Epithelial cell of umbilical artery (primary cell): ENCODE data around the gene ARL6IP4. TPM values are rescaled to one million over a fixed set of nuclear protein-coding genes. Genes with fewer than 3 reads are reported as not detected.

Source experiments
- total RNA-seq: library from RNA; depleted of rRNA; stranded (reverse); fragments of >200 nt; gene quantifications from 2 replicates; pipeline ENCODE4 v1.2.3, GENCODE V29; 2014

ARL6IP4 gene
- total RNA-seq, result 227 and 297 TPM in 2 replicates

DNA sequence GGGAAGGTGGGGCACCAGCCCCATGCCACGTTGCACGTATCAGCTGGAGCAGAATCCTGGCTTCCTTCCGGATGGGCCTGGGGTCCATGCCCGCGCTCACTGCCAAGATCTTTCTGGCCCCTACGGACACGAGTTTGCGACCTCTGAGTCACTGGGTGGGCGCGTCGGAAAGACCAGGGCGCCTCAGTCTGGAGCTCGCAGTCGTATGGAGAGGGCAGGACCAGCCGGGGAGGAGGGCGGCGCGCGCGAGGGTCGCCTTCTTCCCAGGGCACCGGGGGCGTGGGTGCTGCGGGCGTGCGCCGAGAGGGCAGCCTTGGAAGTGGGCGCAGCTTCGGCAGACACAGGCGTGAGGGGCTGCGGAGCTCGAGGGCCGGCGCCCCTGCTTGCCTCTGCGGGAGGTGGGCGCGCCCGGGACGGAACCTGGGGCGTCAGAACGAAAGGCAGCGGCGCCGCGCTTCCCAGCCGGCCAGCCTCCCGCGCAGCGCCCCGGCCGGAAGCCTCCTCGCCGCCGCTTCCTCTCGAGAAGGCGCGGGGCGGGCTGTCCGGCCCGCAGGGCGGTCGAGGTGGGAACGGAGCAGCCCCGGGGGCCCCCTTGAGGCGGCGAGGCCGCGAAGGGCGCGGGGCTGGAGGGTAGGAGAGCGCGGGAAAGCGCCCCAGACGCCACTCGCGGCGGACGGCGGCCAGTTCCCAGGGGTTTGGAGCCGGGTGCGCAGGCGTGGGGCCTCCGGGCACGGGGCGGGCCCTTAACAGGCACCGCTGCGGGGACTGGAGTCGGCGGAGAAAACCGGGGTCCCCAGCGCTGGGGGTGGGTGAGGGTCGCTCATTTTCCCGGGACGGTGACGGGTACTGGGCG is at the start of gene ARL6IP4:
Gene ARL6IP4, plus strand, starts transcription at position 499 of the 853 bp plus-strand sequence. CDS start 459 bp downstream, outside the sequence.

DNA sequence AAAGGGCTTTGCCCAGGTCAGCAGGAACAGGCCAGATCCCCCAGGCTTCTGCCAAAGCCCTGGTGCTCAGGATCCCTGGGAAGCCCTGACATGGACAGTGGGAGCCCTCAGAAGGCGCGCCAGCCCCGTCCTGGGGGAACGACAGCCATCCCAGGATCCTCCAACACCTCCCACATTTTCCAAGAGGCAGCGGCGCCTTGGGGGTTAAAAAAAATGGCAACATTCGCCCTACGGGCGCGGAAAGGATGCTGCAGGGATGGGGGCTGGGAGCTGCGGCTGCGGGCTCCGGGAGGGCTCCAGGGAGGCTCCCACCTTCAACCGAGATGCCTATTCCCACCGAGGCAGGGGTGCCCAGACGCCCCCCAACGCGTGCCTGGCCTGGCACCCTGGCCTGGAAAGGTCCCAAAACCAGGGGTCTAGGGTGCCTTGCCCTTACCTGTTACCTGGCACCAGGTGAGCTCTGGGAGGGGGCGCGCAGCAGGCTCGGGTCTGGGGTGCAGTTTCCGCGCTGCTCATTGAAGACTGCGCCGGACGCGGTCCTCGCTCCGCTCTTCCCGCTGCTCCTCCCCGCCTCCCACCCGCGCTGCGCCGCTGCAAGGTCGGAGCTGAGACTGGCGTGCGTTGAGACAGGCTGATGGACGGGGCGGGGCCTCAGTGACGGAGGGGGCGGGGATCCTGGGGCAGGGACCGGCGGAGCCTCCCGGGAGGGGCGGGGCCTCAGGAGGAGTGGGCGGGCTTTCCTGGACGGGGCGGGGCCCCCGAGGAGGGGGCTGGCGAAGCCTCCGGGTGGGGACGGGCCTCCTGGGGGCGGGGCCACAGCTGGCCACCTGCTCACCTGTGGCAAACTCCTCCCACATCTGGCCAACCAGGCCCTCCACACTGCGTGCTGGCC is 14.4 kb upstream of the ARL6IP4 start, which contains the start of gene ABCB9:
Gene ABCB9, minus strand, starts transcription at position 613 of the 892 bp plus-strand sequence. CDS start 6,228 bp downstream, outside the sequence.

DNA sequence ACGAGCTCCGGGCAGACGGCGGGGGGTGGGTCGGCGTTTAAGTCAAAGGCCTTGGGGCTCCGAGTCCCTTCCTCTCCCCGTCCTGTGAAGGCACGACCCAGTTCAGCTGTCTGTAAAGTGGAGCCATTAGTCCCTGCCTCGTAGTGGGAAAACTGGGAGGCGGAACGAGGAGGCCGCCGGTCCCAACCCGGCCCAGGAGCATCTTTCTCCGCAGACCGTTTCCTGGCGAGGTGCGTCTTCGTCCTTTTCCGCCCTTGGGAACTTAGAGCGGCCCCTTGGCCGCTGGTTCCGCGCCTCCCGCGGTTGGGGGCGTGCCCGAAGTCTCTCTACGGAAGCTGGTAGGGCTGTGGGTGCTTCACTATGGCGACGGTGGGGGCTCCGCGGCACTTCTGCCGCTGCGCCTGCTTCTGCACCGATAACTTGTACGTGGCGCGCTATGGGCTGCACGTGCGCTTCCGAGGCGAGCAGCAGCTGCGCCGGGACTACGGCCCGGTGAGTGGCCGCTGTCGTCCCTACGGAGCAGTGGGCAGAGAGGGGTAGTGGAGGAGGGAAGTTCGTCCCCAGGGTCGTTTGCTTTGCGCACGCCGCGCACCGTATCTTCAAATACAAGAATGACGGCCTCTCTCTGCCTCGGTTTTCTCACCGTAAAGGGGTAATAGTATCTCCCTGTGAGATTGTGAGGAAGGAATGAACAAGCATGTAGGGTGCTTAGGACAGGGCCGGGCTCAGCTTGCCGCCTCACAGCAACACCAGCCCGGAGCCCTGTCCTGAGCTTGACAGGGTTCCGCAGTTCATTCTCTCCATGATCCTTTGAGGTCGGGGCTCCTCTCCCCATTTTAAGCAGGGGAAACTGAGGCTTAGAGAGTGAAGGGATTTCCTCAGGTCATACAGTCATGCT is 5.3 kb upstream of the ARL6IP4 start, which contains the start of gene OGFOD2:
Gene OGFOD2, plus strand, starts transcription at position 353 of the 898 bp plus-strand sequence. Its CDS starts 8 bp downstream, at position 361.

Other genes starting within 250 kb of the ARL6IP4 start
- gene HCAR1, start 249.8 kb upstream of the ARL6IP4 start, total RNA-seq, result not detected in 2 replicates
- gene DENR, start 227.9 kb upstream of the ARL6IP4 start, total RNA-seq, result 35.1 and 45.4 TPM in 2 replicates
- 0.30 and 0.65 TPM in 2 replicates for gene CCDC62, start 206.1 kb upstream of the ARL6IP4 start, total RNA-seq
- gene HIP1R, start 145.2 kb upstream of the ARL6IP4 start, total RNA-seq, result 121 and 122 TPM in 2 replicates
- gene VPS37B, start 84.6 kb upstream of the ARL6IP4 start, total RNA-seq, result 14.3 and 17.9 TPM in 2 replicates
- gene ABCB9, start 14.2 kb upstream of the ARL6IP4 start, total RNA-seq, result 4.4 and 7.5 TPM in 2 replicates
- 8.8 and 11.4 TPM in 2 replicates for gene OGFOD2, start 5.4 kb upstream of the ARL6IP4 start, total RNA-seq
- gene PITPNM2, start 170.4 kb downstream of the ARL6IP4 start, total RNA-seq, result 2.6 and 3.6 TPM in 2 replicates